ENCODE results near the gene MAP1LC3B.

DNA sequence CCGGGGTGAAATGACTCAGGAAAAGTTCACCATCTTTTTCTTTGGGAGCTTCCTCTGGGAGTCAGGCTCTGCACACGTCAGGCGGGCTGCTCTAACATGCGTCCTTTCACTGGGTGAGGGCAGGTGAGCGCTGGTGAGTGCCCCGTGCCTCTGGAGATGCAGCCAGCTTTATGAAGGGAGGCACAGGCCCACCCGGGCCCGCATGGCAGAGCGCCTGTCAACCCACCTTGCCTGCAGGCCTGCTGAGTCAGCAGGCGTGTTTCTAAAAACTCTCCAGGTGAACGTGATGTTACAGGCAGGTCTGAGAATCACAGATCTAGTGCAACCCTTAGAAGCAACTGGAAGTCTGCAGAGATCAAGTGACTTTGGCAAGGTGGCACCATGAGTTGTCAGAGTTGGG lies 18.4 kb downstream of the MAP1LC3B start:
- TF ChIP-seq, protein P1, sequence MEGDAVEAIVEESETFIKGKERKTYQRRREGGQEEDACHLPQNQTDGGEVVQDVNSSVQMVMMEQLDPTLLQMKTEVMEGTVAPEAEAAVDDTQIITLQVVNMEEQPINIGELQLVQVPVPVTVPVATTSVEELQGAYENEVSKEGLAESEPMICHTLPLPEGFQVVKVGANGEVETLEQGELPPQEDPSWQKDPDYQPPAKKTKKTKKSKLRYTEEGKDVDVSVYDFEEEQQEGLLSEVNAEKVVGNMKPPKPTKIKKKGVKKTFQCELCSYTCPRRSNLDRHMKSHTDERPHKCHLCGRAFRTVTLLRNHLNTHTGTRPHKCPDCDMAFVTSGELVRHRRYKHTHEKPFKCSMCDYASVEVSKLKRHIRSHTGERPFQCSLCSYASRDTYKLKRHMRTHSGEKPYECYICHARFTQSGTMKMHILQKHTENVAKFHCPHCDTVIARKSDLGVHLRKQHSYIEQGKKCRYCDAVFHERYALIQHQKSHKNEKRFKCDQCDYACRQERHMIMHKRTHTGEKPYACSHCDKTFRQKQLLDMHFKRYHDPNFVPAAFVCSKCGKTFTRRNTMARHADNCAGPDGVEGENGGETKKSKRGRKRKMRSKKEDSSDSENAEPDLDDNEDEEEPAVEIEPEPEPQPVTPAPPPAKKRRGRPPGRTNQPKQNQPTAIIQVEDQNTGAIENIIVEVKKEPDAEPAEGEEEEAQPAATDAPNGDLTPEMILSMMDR (conservative IDR thresholded peaks at IDR 0.05 in 1 of 2, IDR thresholded peaks at IDR 0.05 in 1 of 2; ENCODE audit: extremely low read depth in 1 of 2, insufficient read depth in 1 of 2, low read depth in 1 of 2, low read length in 2 of 2), result no peak
- no peak for TF ChIP-seq EZH2 (IDR thresholded peaks at IDR 0.05; ENCODE audit: borderline replicate concordance, low read length)
